Esophagus squamous epithelium (tissue), 4 donors: Measurements from ENCODE around the gene PRPF8.

Experiments
- CTCF ChIP-seq, 6 experiments: fragments of 450-650 bp in 4 of 6; fragments of 200-600 bp in 2 of 6; sonication (generic) in 2 of 6; IDR thresholded peaks; one replicate each; pipeline ENCODE4 v1.5.1; 2016 to 2019; ENCODE audit warnings: antibody characterized with exemption in 6 of 6, mild to moderate bottlenecking in 4 of 6, moderate library complexity in 4 of 6
- POLR2A ChIP-seq, 4 donors: fragments of 450-650 bp; IDR thresholded peaks; one replicate each; pipeline ENCODE4 v1.6.1; 2017; ENCODE audit warnings: antibody characterized with exemption in 4 of 4, mild to moderate bottlenecking in 4 of 4, moderate library complexity in 3 of 4

GRCh38 chr17:1693339-1693738 lies 8.7 kb upstream of the PRPF8 start:
- no peak for TF ChIP-seq POLR2A (IDR thresholded peaks at IDR 0.05)
- no peak for TF ChIP-seq CTCF (IDR thresholded peaks at IDR 0.05)
